Skeletal muscle tissue (tissue), 4 donors: ENCODE results near the gene CSE1L. TPM values are rescaled to one million over a fixed set of nuclear protein-coding genes. Genes with fewer than 3 reads are reported as not detected.
"Not testable (repeated sequence)": the region's sequence is repeated elsewhere in the genome, so short reads cannot be mapped to it uniquely, and the experiment has no call there.

ENCODE experiments used
- H3K27ac ChIP-seq: one replicate; pipeline ENCODE4 v1.7.0; 2013; ENCODE audit warnings: mild to moderate bottlenecking, low read depth, low read length, inconsistent platforms
- H3K27me3 ChIP-seq, 3 donors: one replicate each; pipeline ENCODE4 v1.7.0; 2013; ENCODE audit warnings: low read length in 3 of 3; ENCODE audit not compliant: control insufficient read depth in 3 of 3, insufficient read depth in 3 of 3
- H3K36me3 ChIP-seq, 3 donors: one replicate each; pipeline ENCODE4 v1.7.0; 2013; ENCODE audit warnings: low read length in 3 of 3; ENCODE audit not compliant: control insufficient read depth in 3 of 3, insufficient read depth in 3 of 3
- H3K4me1 ChIP-seq, 3 donors: one replicate each; pipeline ENCODE4 v1.7.0; 2013; ENCODE audit warnings: low read length in 3 of 3, mild to moderate bottlenecking in 3 of 3; ENCODE audit not compliant: control insufficient read depth in 3 of 3, insufficient read depth in 3 of 3
- H3K4me3 ChIP-seq, 3 donors: one replicate each; pipeline ENCODE4 v1.7.0; 2013; ENCODE audit warnings: low read length in 3 of 3
- H3K9ac ChIP-seq, 3 donors: one replicate each; pipeline ENCODE4 v1.7.0; 2013; ENCODE audit warnings: low read length in 3 of 3, mild to moderate bottlenecking in 3 of 3, moderate library complexity in 2 of 3, low read depth in 1 of 3
- H3K9me3 ChIP-seq, 3 donors: one replicate each; pipeline ENCODE4 v1.7.0; 2013; ENCODE audit warnings: low read length in 3 of 3; ENCODE audit not compliant: control insufficient read depth in 3 of 3
- total RNA-seq: library from RNA; depleted of rRNA; stranded (reverse); fragments of >200 nt; gene quantifications from one replicate; pipeline ENCODE4 v1.2.3, GENCODE V29; 2014
- donor health status: Osteomylitis.

Gene CSE1L
- total RNA-seq, 1 donor from 2014 or later, result 59.5 TPM

DNA sequence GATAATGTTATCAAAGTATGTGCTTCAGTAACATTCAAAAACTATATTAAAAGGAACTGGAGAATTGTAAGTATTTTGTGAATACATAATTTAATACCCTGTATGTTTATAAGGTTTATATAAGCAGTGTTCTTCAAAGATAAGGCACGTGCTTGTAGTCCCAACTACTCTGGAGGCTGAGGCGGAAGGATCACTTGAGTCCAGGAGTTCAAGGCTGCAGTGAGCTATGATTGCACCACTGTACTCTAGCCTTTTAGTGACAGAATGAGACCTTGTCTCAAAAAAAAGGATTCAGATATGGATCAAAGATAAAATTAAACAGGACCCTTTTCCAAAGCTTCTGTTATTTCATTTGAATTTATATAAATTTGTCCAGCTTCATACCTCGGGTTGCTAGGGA lies 17.2 kb downstream of the CSE1L start:
- Histone ChIP-seq H3K4me3 (no peak overlapping the region), H3K27ac (no peak overlapping the region), H3K9me3 (no peaks in the 10 kb centered on the region), H3K9ac (no peak overlapping the region), H3K36me3 (peaks cover 5 to 26% (median 21%) of the 10 kb centered on the region in 3 donors), H3K27me3 (no peaks in the 10 kb centered on the region), H3K4me1 (no peaks in the 10 kb centered on the region)

DNA sequence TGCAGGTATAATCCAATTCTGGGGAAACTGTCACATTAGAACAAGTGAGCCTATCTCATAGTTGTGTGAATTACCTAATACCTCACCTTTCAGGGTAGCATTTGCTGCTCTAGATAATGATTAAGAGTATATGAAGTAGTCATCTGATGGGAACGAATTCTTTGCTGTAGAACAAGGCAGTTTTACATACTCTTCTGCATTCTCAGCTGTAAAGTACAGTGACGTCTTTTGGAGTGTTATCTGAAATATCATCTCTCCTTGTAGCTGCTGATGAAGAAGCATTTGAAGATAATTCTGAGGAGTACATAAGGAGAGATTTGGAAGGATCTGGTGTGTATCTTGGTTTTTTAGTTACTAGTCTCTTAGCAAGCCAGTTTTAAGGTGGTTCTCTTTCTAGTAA lies 28.4 kb downstream of the CSE1L start:
- no peaks in the 10 kb centered on the region for H3K9me3 ChIP-seq
- H3K9ac ChIP-seq, result no peak overlapping the region
- H3K4me1 ChIP-seq, result no peaks in the 10 kb centered on the region
- peaks cover 21 to 60% (median 51%) of the 10 kb centered on the region in 3 donors for H3K36me3 ChIP-seq
- H3K27me3 ChIP-seq, result no peaks in the 10 kb centered on the region
- H3K27ac ChIP-seq, result no peak overlapping the region
- no peak overlapping the region for H3K4me3 ChIP-seq

GRCh38 chr20:49078310-49078709 lies 32.2 kb downstream of the CSE1L start:
- H3K4me3 ChIP-seq, result no peak overlapping the region
- H3K27me3 ChIP-seq, result no peaks in the 10 kb centered on the region
- H3K4me1 ChIP-seq, result no peaks in the 10 kb centered on the region
- H3K36me3 ChIP-seq, result peaks cover 19 to 67% (median 58%) of the 10 kb centered on the region in 3 donors
- H3K9ac ChIP-seq, result no peak overlapping the region
- H3K27ac ChIP-seq, result no peak overlapping the region
- H3K9me3 ChIP-seq, result no peaks in the 10 kb centered on the region

DNA sequence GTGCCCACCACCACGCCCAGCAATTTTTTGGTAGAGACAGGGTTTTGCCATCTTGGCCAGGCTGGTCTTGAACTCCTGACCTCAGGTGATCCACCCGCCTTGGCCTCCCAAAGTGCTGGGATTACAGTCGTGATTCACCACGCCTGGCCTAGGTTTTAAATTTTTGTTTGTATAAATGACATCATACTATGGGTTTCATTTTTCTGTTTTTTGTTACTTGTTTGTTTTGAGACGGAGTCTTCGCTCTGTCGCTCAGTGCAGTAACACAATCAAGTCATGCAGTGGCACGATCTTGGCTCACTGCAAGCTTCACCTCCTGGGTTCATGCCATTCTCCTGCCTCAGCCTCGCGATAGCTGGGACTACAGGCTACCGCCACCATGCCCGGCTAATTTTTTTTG lies 36.2 kb downstream of the CSE1L start:
- H3K4me1 ChIP-seq, H3K9me3 ChIP-seq, H3K9ac ChIP-seq, H3K27me3 ChIP-seq, H3K4me3 ChIP-seq, H3K27ac ChIP-seq: not testable (repeated sequence)
- peaks cover 23 to 67% (median 59%) of the 10 kb centered on the region in 3 donors for H3K36me3 ChIP-seq

DNA sequence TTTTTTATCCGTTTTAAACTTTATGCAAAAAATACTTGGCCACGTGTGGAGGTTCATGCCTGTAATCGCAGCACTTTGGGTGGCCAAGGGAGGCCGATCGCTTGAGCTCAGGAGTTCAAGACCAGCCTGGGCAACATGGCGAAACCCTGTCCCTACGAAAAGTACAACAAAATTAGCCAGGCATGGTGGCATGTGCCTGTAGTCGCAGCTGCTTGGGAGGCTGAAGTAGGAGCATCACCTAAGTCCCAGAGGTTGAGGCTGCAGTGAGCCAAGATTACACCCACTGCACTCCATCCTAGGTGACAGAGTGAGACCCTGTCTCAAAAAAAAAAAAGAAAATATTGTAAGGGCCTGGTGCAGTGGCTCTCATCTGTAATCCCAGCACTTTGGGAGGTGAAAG lies 45.0 kb downstream of the CSE1L start:
- Histone ChIP-seq H3K27ac (no peak overlapping the region), H3K36me3 (peaks cover 44 to 66% (median 66%) of the 10 kb centered on the region in 3 donors), H3K27me3 (no peaks in the 10 kb centered on the region), H3K9me3 (no peaks in the 10 kb centered on the region), H3K4me3 (no peak overlapping the region), H3K4me1 (no peaks in the 10 kb centered on the region), H3K9ac (no peak overlapping the region)

- H3K36me3 ChIP-seq, result peaks cover 46 to 69% (median 67%) of the 10 kb centered on the region in 3 donors
- H3K9ac ChIP-seq, result no peak overlapping the region
Observed at GRCh38 chr20:49091762-49092161, 45.6 kb downstream of the CSE1L start.

DNA sequence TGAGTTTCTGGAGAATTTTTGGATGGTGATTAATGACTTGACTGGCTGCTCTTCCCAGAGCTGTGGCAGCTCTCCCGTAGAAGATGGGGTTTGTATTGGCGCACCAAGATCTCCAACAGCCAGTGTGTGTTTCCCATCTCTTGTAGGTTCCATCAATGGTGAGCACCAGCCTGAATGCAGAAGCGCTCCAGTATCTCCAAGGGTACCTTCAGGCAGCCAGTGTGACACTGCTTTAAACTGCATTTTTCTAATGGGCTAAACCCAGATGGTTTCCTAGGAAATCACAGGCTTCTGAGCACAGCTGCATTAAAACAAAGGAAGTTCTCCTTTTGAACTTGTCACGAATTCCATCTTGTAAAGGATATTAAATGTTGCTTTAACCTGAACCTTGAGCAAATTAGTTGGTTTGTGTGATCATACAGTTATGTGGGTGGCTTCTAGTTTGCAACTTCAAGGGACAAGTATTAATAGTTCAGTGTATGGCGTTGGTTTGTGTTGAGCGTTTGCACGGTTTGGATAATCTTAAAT lies 50.2 kb downstream of the CSE1L start:
- no peak overlapping the region for H3K9ac ChIP-seq
- H3K27me3 ChIP-seq, result no peaks in the 10 kb centered on the region
- no peaks in the 10 kb centered on the region for H3K9me3 ChIP-seq
- H3K27ac ChIP-seq, result no peak overlapping the region
- H3K4me1 ChIP-seq, result peaks cover 0 to 4% (median 0%) of the 10 kb centered on the region in 3 donors
- H3K4me3 ChIP-seq, result no peak overlapping the region
- H3K36me3 ChIP-seq, result peaks cover 28 to 47% (median 40%) of the 10 kb centered on the region in 3 donors

More at GRCh38 chr20:49091762-49092161, 45.6 kb downstream of the CSE1L start:
- Histone ChIP-seq H3K9me3 (no peaks in the 10 kb centered on the region), H3K4me1 (no peaks in the 10 kb centered on the region), H3K27me3 (no peaks in the 10 kb centered on the region), H3K27ac (no peak overlapping the region), H3K4me3 (no peak overlapping the region)

GRCh38 chr20:49097159-49097558 lies 51.0 kb downstream of the CSE1L start:
- Histone ChIP-seq H3K36me3 (peaks cover 26 to 46% (median 33%) of the 10 kb centered on the region in 3 donors), H3K4me1 (peaks cover 0 to 6% (median 0%) of the 10 kb centered on the region in 3 donors), H3K9ac (no peak overlapping the region), H3K27ac (no peak overlapping the region), H3K4me3 (no peak overlapping the region), H3K9me3 (no peaks in the 10 kb centered on the region), H3K27me3 (no peaks in the 10 kb centered on the region)

DNA sequence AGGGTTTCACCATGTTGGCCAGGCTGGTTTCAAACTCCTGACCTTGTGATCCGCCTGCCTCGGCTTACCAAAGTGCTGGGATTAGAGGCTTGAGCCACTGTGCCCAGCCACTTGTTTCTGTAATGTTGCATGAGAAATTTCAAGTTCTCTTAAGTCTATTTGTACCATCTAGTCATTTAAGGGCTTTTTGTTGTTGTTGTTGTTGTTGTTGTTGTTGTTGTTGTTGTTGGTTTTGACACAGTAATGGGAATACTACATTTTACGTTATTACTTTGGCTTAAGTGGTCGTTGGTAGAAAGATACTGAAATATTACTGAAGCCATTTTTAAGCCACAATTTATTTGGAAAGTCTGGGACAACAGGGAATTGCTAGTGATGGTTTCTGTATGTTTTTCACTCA lies 52.0 kb downstream of the CSE1L start:
- H3K9ac ChIP-seq, result no peak overlapping the region
- H3K27me3 ChIP-seq, result no peaks in the 10 kb centered on the region
- H3K4me3 ChIP-seq, result no peak overlapping the region
- H3K27ac ChIP-seq, result no peak overlapping the region
- H3K4me1 ChIP-seq, result peaks cover 0 to 6% (median 0%) of the 10 kb centered on the region in 3 donors
- H3K36me3 ChIP-seq, result peaks cover 27 to 54% (median 41%) of the 10 kb centered on the region in 3 donors
- H3K9me3 ChIP-seq, result no peaks in the 10 kb centered on the region

DNA sequence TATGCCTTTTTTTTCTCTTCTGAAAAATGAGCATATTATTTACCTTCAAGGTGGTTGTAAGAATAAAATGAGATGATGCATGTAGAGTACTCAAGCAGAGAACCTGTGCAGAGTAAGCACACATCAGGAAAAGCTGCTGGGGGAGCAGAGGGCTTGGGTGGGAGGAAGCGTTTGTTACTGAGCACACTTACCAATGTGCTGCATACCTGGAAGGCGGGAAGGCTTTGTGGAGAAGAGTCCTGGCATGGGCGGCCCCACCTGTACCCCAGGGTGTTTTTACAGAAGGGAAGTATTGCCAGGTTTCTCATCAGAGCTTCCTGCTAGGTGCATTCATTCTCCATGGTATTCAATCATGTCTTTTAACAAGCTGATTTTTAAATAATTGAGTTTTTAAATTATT lies 52.9 kb downstream of the CSE1L start:
- Histone ChIP-seq H3K9me3 (no peaks in the 10 kb centered on the region), H3K27ac (no peak overlapping the region), H3K9ac (no peak overlapping the region), H3K36me3 (peaks cover 30 to 61% (median 43%) of the 10 kb centered on the region in 3 donors), H3K4me1 (peaks cover 0 to 6% (median 0%) of the 10 kb centered on the region in 3 donors), H3K4me3 (no peak overlapping the region), H3K27me3 (no peaks in the 10 kb centered on the region)
